ENCODE measurements around the gene ZFP64. TPM values are rescaled to one million over a fixed set of nuclear protein-coding genes. Genes with fewer than 3 reads are reported as not detected.

Gene ZFP64
- total RNA-seq, 1 experiment from 2014 or later: 16.0 TPM

DNA sequence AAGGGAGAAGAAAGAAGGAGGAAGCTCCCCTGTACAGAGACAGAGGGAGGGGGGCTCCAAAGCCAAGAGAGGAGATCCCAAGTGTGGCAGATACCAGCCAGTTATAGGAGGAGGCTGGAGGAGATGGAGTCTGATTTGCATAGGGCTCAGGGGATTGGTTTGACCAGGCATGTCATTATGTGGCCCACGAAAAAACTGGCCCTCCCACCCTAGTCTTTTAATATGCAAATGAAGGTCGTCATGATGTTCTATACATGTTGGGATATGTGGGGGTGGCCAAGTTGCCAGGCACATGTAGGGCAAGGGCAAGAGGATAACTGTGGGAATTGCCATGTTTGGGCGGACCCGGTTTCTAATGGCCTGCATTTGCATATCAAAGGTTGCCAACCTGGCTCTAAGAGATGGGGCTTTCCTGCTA lies 17.6 kb upstream of the ZFP64 start:
- BruUV-seq (replicated peaks): no TSS peak

More for the DNA sequence above, 17.6 kb upstream of the ZFP64 start:
- no peak overlapping the region for H3K4me3 ChIP-seq (replicated peaks in 1 of 2; ENCODE audit: low read depth in 1 of 2, low read length in 2 of 2)
- H3K4me1 ChIP-seq (ENCODE audit: control insufficient read depth in 1 of 2, insufficient read depth in 2 of 2, low read length in 2 of 2): no peaks in the 10 kb centered on the region
- no peaks in the 10 kb centered on the region for H3K36me3 ChIP-seq (ENCODE audit: control insufficient read depth in 1 of 2, insufficient read depth in 2 of 2, low read length in 2 of 2)
- H3K4me2 ChIP-seq (ENCODE audit: low read length): no peak overlapping the region
- ATAC-seq: no peak
- no peak overlapping the region for H2AFZ ChIP-seq (ENCODE audit: low read depth, low read length, poor library complexity, severe bottlenecking)
- TF ChIP-seq SP1 (IDR thresholded peaks at IDR 0.05; ENCODE audit: low read depth) (no peak), EGR1 (IDR thresholded peaks at IDR 0.05; ENCODE audit: low read depth) (no peak), ZNF274 (IDR thresholded peaks at IDR 0.05; ENCODE audit: low read depth, low read length) (no peak), POLR2A (IDR thresholded peaks at IDR 0.05; ENCODE audit: borderline replicate concordance, extremely low read depth, insufficient read depth, insufficient read length) (no peak), CEBPB (IDR thresholded peaks at IDR 0.05; ENCODE audit: low read depth) (no peak), JUND (IDR thresholded peaks at IDR 0.05) (no peak), YY1 (IDR thresholded peaks at IDR 0.05; ENCODE audit: extremely low read depth, insufficient replicate concordance, low read depth, low read length) (no peak), ELF1 (IDR thresholded peaks at IDR 0.05; ENCODE audit: borderline replicate concordance, low read depth) (no peak), SRF (IDR thresholded peaks at IDR 0.05; ENCODE audit: low read depth) (no peak), CBX3 (IDR thresholded peaks at IDR 0.05; ENCODE audit: low read depth) (no peak), SIN3A (IDR thresholded peaks at IDR 0.05; ENCODE audit: low read depth) (no peak), FOSL1 (IDR thresholded peaks at IDR 0.05; ENCODE audit: low read depth) (no peak), RAD21 (IDR thresholded peaks at IDR 0.05; ENCODE audit: low read depth) (no peak)
- TF ChIP-seq, protein P1, sequence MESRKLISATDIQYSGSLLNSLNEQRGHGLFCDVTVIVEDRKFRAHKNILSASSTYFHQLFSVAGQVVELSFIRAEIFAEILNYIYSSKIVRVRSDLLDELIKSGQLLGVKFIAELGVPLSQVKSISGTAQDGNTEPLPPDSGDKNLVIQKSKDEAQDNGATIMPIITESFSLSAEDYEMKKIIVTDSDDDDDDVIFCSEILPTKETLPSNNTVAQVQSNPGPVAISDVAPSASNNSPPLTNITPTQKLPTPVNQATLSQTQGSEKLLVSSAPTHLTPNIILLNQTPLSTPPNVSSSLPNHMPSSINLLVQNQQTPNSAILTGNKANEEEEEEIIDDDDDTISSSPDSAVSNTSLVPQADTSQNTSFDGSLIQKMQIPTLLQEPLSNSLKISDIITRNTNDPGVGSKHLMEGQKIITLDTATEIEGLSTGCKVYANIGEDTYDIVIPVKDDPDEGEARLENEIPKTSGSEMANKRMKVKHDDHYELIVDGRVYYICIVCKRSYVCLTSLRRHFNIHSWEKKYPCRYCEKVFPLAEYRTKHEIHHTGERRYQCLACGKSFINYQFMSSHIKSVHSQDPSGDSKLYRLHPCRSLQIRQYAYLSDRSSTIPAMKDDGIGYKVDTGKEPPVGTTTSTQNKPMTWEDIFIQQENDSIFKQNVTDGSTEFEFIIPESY (IDR thresholded peaks at IDR 0.05; ENCODE audit: extremely low read depth, insufficient replicate concordance, low read length): no peak
- TF ChIP-seq, protein P2, sequence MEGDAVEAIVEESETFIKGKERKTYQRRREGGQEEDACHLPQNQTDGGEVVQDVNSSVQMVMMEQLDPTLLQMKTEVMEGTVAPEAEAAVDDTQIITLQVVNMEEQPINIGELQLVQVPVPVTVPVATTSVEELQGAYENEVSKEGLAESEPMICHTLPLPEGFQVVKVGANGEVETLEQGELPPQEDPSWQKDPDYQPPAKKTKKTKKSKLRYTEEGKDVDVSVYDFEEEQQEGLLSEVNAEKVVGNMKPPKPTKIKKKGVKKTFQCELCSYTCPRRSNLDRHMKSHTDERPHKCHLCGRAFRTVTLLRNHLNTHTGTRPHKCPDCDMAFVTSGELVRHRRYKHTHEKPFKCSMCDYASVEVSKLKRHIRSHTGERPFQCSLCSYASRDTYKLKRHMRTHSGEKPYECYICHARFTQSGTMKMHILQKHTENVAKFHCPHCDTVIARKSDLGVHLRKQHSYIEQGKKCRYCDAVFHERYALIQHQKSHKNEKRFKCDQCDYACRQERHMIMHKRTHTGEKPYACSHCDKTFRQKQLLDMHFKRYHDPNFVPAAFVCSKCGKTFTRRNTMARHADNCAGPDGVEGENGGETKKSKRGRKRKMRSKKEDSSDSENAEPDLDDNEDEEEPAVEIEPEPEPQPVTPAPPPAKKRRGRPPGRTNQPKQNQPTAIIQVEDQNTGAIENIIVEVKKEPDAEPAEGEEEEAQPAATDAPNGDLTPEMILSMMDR (IDR thresholded peaks at IDR 0.05 in 2 of 3, conservative IDR thresholded peaks at IDR 0.05 in 1 of 3; ENCODE audit: borderline replicate concordance in 1 of 3, insufficient read depth in 1 of 3, low read depth in 2 of 3, low read length in 2 of 3): no peak
- TF ChIP-seq, protein P3, sequence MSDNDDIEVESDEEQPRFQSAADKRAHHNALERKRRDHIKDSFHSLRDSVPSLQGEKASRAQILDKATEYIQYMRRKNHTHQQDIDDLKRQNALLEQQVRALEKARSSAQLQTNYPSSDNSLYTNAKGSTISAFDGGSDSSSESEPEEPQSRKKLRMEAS (IDR thresholded peaks at IDR 0.05): no peak
- TF ChIP-seq, protein P4, sequence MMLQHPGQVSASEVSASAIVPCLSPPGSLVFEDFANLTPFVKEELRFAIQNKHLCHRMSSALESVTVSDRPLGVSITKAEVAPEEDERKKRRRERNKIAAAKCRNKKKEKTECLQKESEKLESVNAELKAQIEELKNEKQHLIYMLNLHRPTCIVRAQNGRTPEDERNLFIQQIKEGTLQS (IDR thresholded peaks at IDR 0.05): no peak
- TF ChIP-seq, protein P5, sequence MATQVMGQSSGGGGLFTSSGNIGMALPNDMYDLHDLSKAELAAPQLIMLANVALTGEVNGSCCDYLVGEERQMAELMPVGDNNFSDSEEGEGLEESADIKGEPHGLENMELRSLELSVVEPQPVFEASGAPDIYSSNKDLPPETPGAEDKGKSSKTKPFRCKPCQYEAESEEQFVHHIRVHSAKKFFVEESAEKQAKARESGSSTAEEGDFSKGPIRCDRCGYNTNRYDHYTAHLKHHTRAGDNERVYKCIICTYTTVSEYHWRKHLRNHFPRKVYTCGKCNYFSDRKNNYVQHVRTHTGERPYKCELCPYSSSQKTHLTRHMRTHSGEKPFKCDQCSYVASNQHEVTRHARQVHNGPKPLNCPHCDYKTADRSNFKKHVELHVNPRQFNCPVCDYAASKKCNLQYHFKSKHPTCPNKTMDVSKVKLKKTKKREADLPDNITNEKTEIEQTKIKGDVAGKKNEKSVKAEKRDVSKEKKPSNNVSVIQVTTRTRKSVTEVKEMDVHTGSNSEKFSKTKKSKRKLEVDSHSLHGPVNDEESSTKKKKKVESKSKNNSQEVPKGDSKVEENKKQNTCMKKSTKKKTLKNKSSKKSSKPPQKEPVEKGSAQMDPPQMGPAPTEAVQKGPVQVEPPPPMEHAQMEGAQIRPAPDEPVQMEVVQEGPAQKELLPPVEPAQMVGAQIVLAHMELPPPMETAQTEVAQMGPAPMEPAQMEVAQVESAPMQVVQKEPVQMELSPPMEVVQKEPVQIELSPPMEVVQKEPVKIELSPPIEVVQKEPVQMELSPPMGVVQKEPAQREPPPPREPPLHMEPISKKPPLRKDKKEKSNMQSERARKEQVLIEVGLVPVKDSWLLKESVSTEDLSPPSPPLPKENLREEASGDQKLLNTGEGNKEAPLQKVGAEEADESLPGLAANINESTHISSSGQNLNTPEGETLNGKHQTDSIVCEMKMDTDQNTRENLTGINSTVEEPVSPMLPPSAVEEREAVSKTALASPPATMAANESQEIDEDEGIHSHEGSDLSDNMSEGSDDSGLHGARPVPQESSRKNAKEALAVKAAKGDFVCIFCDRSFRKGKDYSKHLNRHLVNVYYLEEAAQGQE (IDR thresholded peaks at IDR 0.05; ENCODE audit: low read depth): no peak
- ChIA-PET CTCF (no interaction called here), RAD21 (ENCODE audit: low non-redundant PET in 1 of 2, low total read pairs in 2 of 2, uncharacterized antibody in 2 of 2, unreplicated experiment in 2 of 2) (no interaction called here), POLR2A (no interaction called here)
- no peak overlapping the region for H3K27ac ChIP-seq (ENCODE audit: low read depth, low read length)
- no peaks in the 10 kb centered on the region for H3K9me3 ChIP-seq (ENCODE audit: control insufficient read depth in 1 of 2, insufficient read depth in 1 of 2, low read depth in 1 of 2, low read length in 2 of 2)
- no peaks in the 10 kb centered on the region for H3K9me2 ChIP-seq (ENCODE audit: insufficient read depth)
- no peak overlapping the region for H3K9ac ChIP-seq (ENCODE audit: low read length)
- no peak for DNase-seq (ENCODE audit: low read depth, low spot score)
- 0 out of 2 replicates have a peak, but pooled peaks cover 3% of the 10 kb centered on the region for H3K27me3 ChIP-seq (ENCODE audit: insufficient read depth, low read length)
- no peaks in the 10 kb centered on the region for H3K79me2 ChIP-seq (ENCODE audit: insufficient read depth, low read length)
- intact Hi-C loops (cut with micrococcal nuclease): no loop called here
- H4K20me1 ChIP-seq (ENCODE audit: insufficient read depth): no peaks in the 10 kb centered on the region

All from HCT116 (cell line).